Stimulated activated CD4-positive, alpha-beta T cell treated with anti-CD3 and anti-CD28 coated beads, Interleukin-1b, Interleukin-23, amount 100 ng/mL, for 24 hours (primary cell): Measurements from ENCODE around the gene B4GAT1.
"Not testable (repeated sequence)": the region's sequence is repeated elsewhere in the genome, so short reads cannot be mapped to it uniquely, and the experiment has no call there.

ENCODE experiments used
- DNase-seq, 4 experiments: peaks; one replicate each; pipeline ENCODE4 v3.0.0-alpha.2; 2020; ENCODE audit warnings: low read depth in 4 of 4, low spot score in 1 of 4

Gene B4GAT1

GRCh38 chr11:66347425-66348276 lies at the start of gene B4GAT1:
Gene B4GAT1 (minus strand): TSS chr11:66347629. CDS start chr11:66347545, 84 bp downstream.
- peak; percentile 45 to 85 (median 77) for DNase-seq

GRCh38 chr11:66393954-66394353 lies 46.5 kb upstream of the B4GAT1 start:
- DNase-seq, result no peak

GRCh38 chr11:66391322-66391721 lies 43.9 kb upstream of the B4GAT1 start:
- DNase-seq, result no peak

GRCh38 chr11:66388780-66389386 lies 41.5 kb upstream of the B4GAT1 start:
- peak in 2 of 4 experiments; percentile 51 to 59 for DNase-seq

- peak; percentile 72 to 81 (median 78) for DNase-seq
Observed at GRCh38 chr11:66386171-66387069, 39.0 kb upstream of the B4GAT1 start.

- not testable (repeated sequence) for DNase-seq
Observed at GRCh38 chr11:66384316-66384715, 36.9 kb upstream of the B4GAT1 start.

GRCh38 chr11:66380264-66380663 lies 32.8 kb upstream of the B4GAT1 start:
- DNase-seq, result not testable (repeated sequence)

GRCh38 chr11:66373690-66374287 lies 26.4 kb upstream of the B4GAT1 start:
- DNase-seq, result not testable (repeated sequence)

- DNase-seq, result no peak
Observed at GRCh38 chr11:66373265-66373664, 25.8 kb upstream of the B4GAT1 start.

GRCh38 chr11:66371627-66372415 lies 24.4 kb upstream of the B4GAT1 start, which contains the start of gene SLC29A2:
Gene SLC29A2 (minus strand): TSS chr11:66371760. CDS start chr11:66371591, 169 bp downstream.
- DNase-seq, result peak; percentile 49 to 82 (median 62)

- no peak for DNase-seq
Observed at GRCh38 chr11:66369073-66369894, 21.9 kb upstream of the B4GAT1 start.

- no peak for DNase-seq
Observed at GRCh38 chr11:66368484-66368883, 21.1 kb upstream of the B4GAT1 start.

- DNase-seq, result no peak
Observed at GRCh38 chr11:66367561-66368312, 20.3 kb upstream of the B4GAT1 start.

- DNase-seq, result no peak
Observed at GRCh38 chr11:66366844-66367477, 19.5 kb upstream of the B4GAT1 start.

- DNase-seq, result no peak
Observed at GRCh38 chr11:66365711-66366619, 18.5 kb upstream of the B4GAT1 start.

GRCh38 chr11:66365166-66365565 lies 17.7 kb upstream of the B4GAT1 start:
- DNase-seq, result no peak
